Osteoblast (primary cell): Measurements from ENCODE around the gene AUTS2. TPM values are rescaled to one million over a fixed set of nuclear protein-coding genes. Genes with fewer than 3 reads are reported as not detected.

Experiments used
- DNase-seq: peaks from one replicate; pipeline ENCODE4 v3.0.0; 2011; ENCODE audit warnings: low spot score, mixed read lengths; ENCODE audit not compliant: insufficient read length; ENCODE audit errors: missing footprints
- H2AFZ ChIP-seq: 2 replicates; pipeline ENCODE4 v1.6.0; 2011; ENCODE audit warnings: mild to moderate bottlenecking, low read length
- H3K27ac ChIP-seq: 2 replicates; pipeline ENCODE4 v1.5.1; 2011; ENCODE audit warnings: mild to moderate bottlenecking, low read depth, low read length, moderate library complexity
- H3K27me3 ChIP-seq: 2 replicates; pipeline ENCODE4 v1.6.0; 2012; ENCODE audit warnings: mild to moderate bottlenecking, control low read depth, inconsistent platforms, low read length, moderate library complexity; ENCODE audit not compliant: insufficient read depth
- H3K36me3 ChIP-seq: 2 replicates; pipeline ENCODE4 v1.5.1; 2011; ENCODE audit warnings: mild to moderate bottlenecking, low read length, control low read depth, moderate library complexity; ENCODE audit not compliant: insufficient read depth
- H3K4me1 ChIP-seq: 2 replicates; pipeline ENCODE4 v1.5.1; 2011; ENCODE audit warnings: mild to moderate bottlenecking, low read length, control low read depth, moderate library complexity; ENCODE audit not compliant: insufficient read depth
- H3K4me2 ChIP-seq: 2 replicates; pipeline ENCODE4 v1.6.0; 2011; ENCODE audit warnings: mild to moderate bottlenecking, low read length; ENCODE audit not compliant: insufficient read depth
- H3K4me3 ChIP-seq: fragments of 200-600 bp; sonication (generic); 3 replicates; pipeline ENCODE4 v1.5.1; 2012; ENCODE audit warnings: mild to moderate bottlenecking, low read length, inconsistent platforms; ENCODE audit not compliant: insufficient read depth
- H3K79me2 ChIP-seq: 2 replicates; pipeline ENCODE4 v1.6.0; 2012; ENCODE audit warnings: mild to moderate bottlenecking, low read length, control low read depth, inconsistent platforms; ENCODE audit not compliant: insufficient read depth
- H3K9me3 ChIP-seq: 2 replicates; pipeline ENCODE4 v1.5.1; 2011; ENCODE audit warnings: low read depth, low read length, control low read depth
- H4K20me1 ChIP-seq: 2 replicates; pipeline ENCODE4 v1.6.0; 2012; ENCODE audit warnings: mild to moderate bottlenecking, low read length, control low read depth; ENCODE audit not compliant: insufficient read depth
- CTCF ChIP-seq: IDR thresholded peaks from 2 replicates; pipeline ENCODE4 v1.5.1; 2011; ENCODE audit warnings: mild to moderate bottlenecking, low read depth, low read length, moderate library complexity; ENCODE audit errors: extremely low read depth
- total RNA-seq: library from RNA; depleted of rRNA; stranded (reverse); fragments of >200 nt; gene quantifications from 2 replicates; pipeline ENCODE4 v1.2.3, GENCODE V29; 2012

Gene AUTS2
- total RNA-seq, 1 donor, result 15.2 TPM

- DNase-seq, result no peak
Observed at GRCh38 chr7:70006261-70006920, 408.1 kb downstream of the AUTS2 start.

GRCh38 chr7:70008466-70008865, 410.2 kb downstream of the AUTS2 start:
- DNase-seq, result no peak
- no peak for TF ChIP-seq CTCF
- Histone ChIP-seq H3K36me3 (no peaks in the 10 kb centered on the region), H3K9me3 (no peaks in the 10 kb centered on the region), H3K27ac (no peak overlapping the region), H3K4me3 (no peak overlapping the region), H4K20me1 (peaks cover 2% of the 10 kb centered on the region), H3K4me1 (no peaks in the 10 kb centered on the region), H3K27me3 (no peaks in the 10 kb centered on the region), H2AFZ (no peak overlapping the region), H3K79me2 (no peaks in the 10 kb centered on the region), H3K4me2 (no peak overlapping the region)

More at GRCh38 chr7:70006261-70006920, 408.1 kb downstream of the AUTS2 start:
- Histone ChIP-seq H3K9me3 (no peaks in the 10 kb centered on the region), H3K4me3 (no peak overlapping the region), H3K27me3 (no peaks in the 10 kb centered on the region), H3K4me2 (no peak overlapping the region), H3K4me1 (no peaks in the 10 kb centered on the region), H3K79me2 (no peaks in the 10 kb centered on the region), H3K36me3 (no peaks in the 10 kb centered on the region), H3K27ac (no peak overlapping the region), H4K20me1 (no peaks in the 10 kb centered on the region), H2AFZ (no peak overlapping the region)
- TF ChIP-seq CTCF, result no peak

- TF ChIP-seq CTCF, result no peak
- H3K4me3 ChIP-seq, result no peak overlapping the region
- H3K79me2 ChIP-seq, result no peaks in the 10 kb centered on the region
- H3K36me3 ChIP-seq, result no peaks in the 10 kb centered on the region
- no peak overlapping the region for H3K27ac ChIP-seq
- no peaks in the 10 kb centered on the region for H3K4me1 ChIP-seq
- DNase-seq, result no peak
- H3K4me2 ChIP-seq, result no peak overlapping the region
- H4K20me1 ChIP-seq, result peaks cover 2% of the 10 kb centered on the region
- no peak overlapping the region for H2AFZ ChIP-seq
- H3K9me3 ChIP-seq, result no peaks in the 10 kb centered on the region
- H3K27me3 ChIP-seq, result no peaks in the 10 kb centered on the region
Observed at GRCh38 chr7:70014472-70015177, 416.4 kb downstream of the AUTS2 start.

GRCh38 chr7:70015353-70015752, 417.1 kb downstream of the AUTS2 start:
- no peak for DNase-seq
- Histone ChIP-seq H3K4me3 (no peak overlapping the region), H3K27ac (no peak overlapping the region), H3K9me3 (no peaks in the 10 kb centered on the region), H3K79me2 (no peaks in the 10 kb centered on the region), H3K27me3 (no peaks in the 10 kb centered on the region), H4K20me1 (peaks cover 2% of the 10 kb centered on the region), H3K4me1 (no peaks in the 10 kb centered on the region), H2AFZ (no peak overlapping the region), H3K4me2 (no peak overlapping the region), H3K36me3 (no peaks in the 10 kb centered on the region)
- TF ChIP-seq CTCF, result no peak
